HepG2 (cell line): ENCODE results near the gene HHLA2. TPM values are rescaled to one million over a fixed set of nuclear protein-coding genes. Genes with fewer than 3 reads are reported as not detected.

ENCODE experiments used
- ATAC-seq: fragments of 200-7000 bp; cut with Tn5 transposase; 3 replicates; pipeline ENCODE4 v1.9.1; 2020; ENCODE audit warnings: mild to moderate bottlenecking, moderate library complexity
- BruUV-seq: library from RNA; stranded (reverse); fragments of 400-500 nt; replicated peaks from 2 replicates; lab custom pipeline; 2021; lab: Mats Ljungman, UMichigan
- CTCF ChIA-PET: fragments of 300-600 bp; formaldehyde crosslinking; extraction: SDS; loops from one replicate; lab custom pipeline; 2021; ENCODE audit warnings: low total read pairs, inconsistent platforms, low intra/inter-chr PET ratio; lab: Yijun Ruan, JAX
- POLR2A ChIA-PET: fragments of 350-600 bp; sonication (Branson Sonifier 250); formaldehyde crosslinking; loops from one replicate; lab custom pipeline; 2020; ENCODE audit warnings: antibody characterized with exemption, inconsistent platforms; lab: Yijun Ruan, JAX
- DNase-seq: peaks from one replicate; pipeline ENCODE4 v3.0.0-alpha.2; 2015; ENCODE audit warnings: low spot score
- FAIRE-seq: peaks from 3 replicates; lab custom pipeline; 2011; peaks lifted over from hg19 to GRCh38; lab: Jason Lieb, UNC
- H2AFZ ChIP-seq: one replicate; pipeline ENCODE4 v1.6.1; 2011; ENCODE audit warnings: low read length, inconsistent platforms
- H3K27ac ChIP-seq: fragments of 300-600 bp; 3 replicates; pipeline ENCODE4 v1.8.0; 2011; ENCODE audit warnings: mixed run types, mild to moderate bottlenecking, mixed read lengths, low read length, inconsistent platforms; ENCODE audit not compliant: insufficient read depth; ENCODE audit errors: extremely low read length
- H3K27me3 ChIP-seq, 2 experiments: fragments of 200-600 bp in 1 of 2; 2 replicates in 1 of 2; 3 replicates in 1 of 2; pipeline versions ENCODE4 v1.6.0 to v1.8.0; 2011; ENCODE audit warnings: low read length in 2 of 2, mild to moderate bottlenecking in 2 of 2, moderate library complexity in 2 of 2, inconsistent platforms in 1 of 2; ENCODE audit not compliant: insufficient read depth in 2 of 2, control insufficient read depth in 1 of 2
- H3K36me3 ChIP-seq, 2 experiments: fragments of 200-600 bp in 1 of 2; replicated peaks in 1 of 2; 2 replicates in 1 of 2; 3 replicates in 1 of 2; pipeline versions ENCODE4 v1.5.1 to v1.8.0; 2011; ENCODE audit warnings: low read length in 2 of 2, inconsistent platforms in 1 of 2; ENCODE audit not compliant: insufficient read depth in 2 of 2, control insufficient read depth in 1 of 2
- H3K4me1 ChIP-seq: 2 replicates; pipeline ENCODE4 v1.5.1; 2012; ENCODE audit warnings: low read length, inconsistent platforms; ENCODE audit not compliant: insufficient read depth
- H3K4me2 ChIP-seq: 2 replicates; pipeline ENCODE4 v1.6.0; 2011; ENCODE audit warnings: low read depth, low read length, inconsistent platforms
- H3K4me3 ChIP-seq, 3 experiments: fragments of 200-600 bp in 1 of 3; sonication (generic), shearing (Covaris generic) in 1 of 3; replicated peaks in 1 of 3; 2 replicates each; pipeline ENCODE4 v1.5.1; 2011 to 2016; ENCODE audit warnings: low read length in 3 of 3, inconsistent platforms in 2 of 3, low read depth in 2 of 3, mild to moderate bottlenecking in 2 of 3, control low read depth in 1 of 3, mixed read lengths in 1 of 3; ENCODE audit not compliant: insufficient read depth in 1 of 3
- H3K79me2 ChIP-seq: one replicate; pipeline ENCODE4 v1.6.1; 2011; ENCODE audit warnings: low read length, inconsistent platforms; ENCODE audit not compliant: insufficient read depth
- H3K9ac ChIP-seq: 2 replicates; pipeline ENCODE4 v1.6.0; 2011; ENCODE audit warnings: mild to moderate bottlenecking, low read depth, low read length, inconsistent platforms; ENCODE audit not compliant: insufficient read depth
- H3K9me3 ChIP-seq: 2 replicates; pipeline ENCODE4 v1.5.1; 2012; ENCODE audit warnings: mild to moderate bottlenecking, low read length
- H4K20me1 ChIP-seq: 2 replicates; pipeline ENCODE4 v1.6.0; 2011; ENCODE audit warnings: inconsistent platforms, mild to moderate bottlenecking, low read length, moderate library complexity; ENCODE audit not compliant: insufficient read depth
- ARID5B ChIP-seq: IDR thresholded peaks from 2 replicates; pipeline ENCODE4 v1.4.0; 2020; ENCODE audit warnings: mild to moderate bottlenecking, missing genetic modification reagents
- BRCA1 ChIP-seq: sonication (generic); formaldehyde crosslinking; IDR thresholded peaks from 2 replicates; pipeline ENCODE4 v1.4.0; 2020; ENCODE audit warnings: missing genetic modification reagents
- GPN1 ChIP-seq: sonication (generic); formaldehyde crosslinking; IDR thresholded peaks from 2 replicates; pipeline ENCODE4 v1.5.1; 2020; ENCODE audit warnings: missing genetic modification reagents, borderline replicate concordance
- HOXA3 ChIP-seq: sonication (generic); formaldehyde crosslinking; IDR thresholded peaks from 2 replicates; pipeline ENCODE4 v1.5.0; 2020; ENCODE audit warnings: missing genetic modification reagents
- KLF11 ChIP-seq: IDR thresholded peaks from 2 replicates; pipeline ENCODE4 v1.6.1; 2016; ENCODE audit warnings: missing compliant biosample characterization
- KLF16 ChIP-seq, 2 experiments: sonication (generic) in 1 of 2; formaldehyde crosslinking in 1 of 2; IDR thresholded peaks; 2 replicates each; pipeline versions ENCODE4 v1.6.1 to v1.8.0; 2016 to 2023; ENCODE audit warnings: missing genetic modification reagents in 2 of 2, missing compliant biosample characterization in 1 of 2
- MYNN ChIP-seq: sonication (generic); formaldehyde crosslinking; IDR thresholded peaks from 2 replicates; pipeline ENCODE4 v1.4.0; 2020; ENCODE audit warnings: mild to moderate bottlenecking, low read depth, missing genetic modification reagents
- PAWR ChIP-seq: sonication (generic); formaldehyde crosslinking; IDR thresholded peaks from 2 replicates; pipeline ENCODE4 v1.4.0; 2020; ENCODE audit warnings: missing genetic modification reagents, mild to moderate bottlenecking, borderline replicate concordance
- RFX1 ChIP-seq: fragments of 450-650 bp; IDR thresholded peaks from 2 replicates; pipeline ENCODE4 v1.6.1; 2017
- RXRA ChIP-seq: sonication (generic); formaldehyde crosslinking; IDR thresholded peaks from 2 replicates; pipeline ENCODE4 v1.5.1; 2020; ENCODE audit warnings: missing genetic modification reagents
- SOX13 ChIP-seq, 3 experiments: fragments of 450-650 bp in 1 of 3; sonication (generic) in 1 of 3; formaldehyde crosslinking in 1 of 3; IDR thresholded peaks in 2 of 3; conservative IDR thresholded peaks in 1 of 3; 2 replicates each; pipeline versions ENCODE4 v1.5.0 to v1.6.1; 2016 to 2020; ENCODE audit warnings: antibody characterized with exemption in 1 of 3, mild to moderate bottlenecking in 1 of 3, missing compliant biosample characterization in 1 of 3, missing genetic modification reagents in 1 of 3, moderate library complexity in 1 of 3
- ZBTB3 ChIP-seq: sonication (generic); formaldehyde crosslinking; IDR thresholded peaks from 2 replicates; pipeline ENCODE4 v1.4.0; 2020; ENCODE audit warnings: low read depth, mild to moderate bottlenecking, moderate library complexity, missing genetic modification reagents, borderline replicate concordance
- ZNF503 ChIP-seq: sonication (generic); formaldehyde crosslinking; IDR thresholded peaks from 2 replicates; pipeline ENCODE4 v1.4.0; 2020; ENCODE audit warnings: missing genetic modification reagents
- ZNF510 ChIP-seq: sonication (generic); formaldehyde crosslinking; IDR thresholded peaks from 2 replicates; pipeline ENCODE4 v1.4.0; 2020; ENCODE audit warnings: low read depth, mild to moderate bottlenecking, missing genetic modification reagents
- ZNF790 ChIP-seq: sonication (generic); formaldehyde crosslinking; IDR thresholded peaks from 2 replicates; pipeline ENCODE4 v1.8.0; 2022; ENCODE audit warnings: missing genetic modification reagents, mild to moderate bottlenecking, borderline replicate concordance
- WGBS: methylation state at CpG from one replicate; pipeline ENCODE4 v1.1.6; 2017; ENCODE audit warnings: low lambda C conversion rate; 5-methylcytosine and 5-hydroxymethylcytosine counted together
- in situ Hi-C: cut with HindIII; loops from 2 replicates; pipeline ENCODE4 v1.10.0; 2017; ENCODE audit warnings: low pct_unique_long_range_greater_than_20kb; ENCODE audit not compliant: extremely low pct_ligation_motif_present
- intact Hi-C: fragments of 100-400 bp; cut with micrococcal nuclease; formaldehyde crosslinking; loops from one replicate; pipeline ENCODE4 v1.10.0; 2022; ENCODE audit not compliant: unreplicated experiment
- polyA plus RNA-seq, 8 experiments: library from polyadenylated mRNA; depleted of rRNA in 3 of 8; stranded (reverse) in 7 of 8; unstranded in 1 of 8; fragments of >200 nt; fragmentation: Illumina TruSeq in 4 of 8; extraction: Trizol in 4 of 8; gene quantifications; 2 replicates each; pipeline versions ENCODE4 v1.2.1 to v1.2.3, GENCODE V29; 2011 to 2016; ENCODE audit warnings: low read depth in 4 of 8, missing spikeins in 1 of 8, mixed read lengths in 1 of 8; ENCODE audit not compliant: insufficient read depth in 1 of 8
- total RNA-seq, 5 experiments: library from RNA; depleted of rRNA; stranded (reverse); fragments of >200 nt; fragmentation: Illumina TruSeq; extraction: Trizol; gene quantifications; 2 replicates each; pipeline ENCODE4 v1.2.3, GENCODE V29; 2016; ENCODE audit warnings: low read depth in 1 of 5
- TF ChIP-seq, protein P1 (sequence below): sonication (generic); IDR thresholded peaks from 2 replicates; pipeline ENCODE4 v1.6.1; 2016; ENCODE audit warnings: low read depth, borderline replicate concordance

Gene HHLA2
- total and polyA plus RNA-seq, 2 of the 13 experiments (the other 11 are each of a cell fraction or from before 2014, with no cell fraction given) = not detected

DNA sequence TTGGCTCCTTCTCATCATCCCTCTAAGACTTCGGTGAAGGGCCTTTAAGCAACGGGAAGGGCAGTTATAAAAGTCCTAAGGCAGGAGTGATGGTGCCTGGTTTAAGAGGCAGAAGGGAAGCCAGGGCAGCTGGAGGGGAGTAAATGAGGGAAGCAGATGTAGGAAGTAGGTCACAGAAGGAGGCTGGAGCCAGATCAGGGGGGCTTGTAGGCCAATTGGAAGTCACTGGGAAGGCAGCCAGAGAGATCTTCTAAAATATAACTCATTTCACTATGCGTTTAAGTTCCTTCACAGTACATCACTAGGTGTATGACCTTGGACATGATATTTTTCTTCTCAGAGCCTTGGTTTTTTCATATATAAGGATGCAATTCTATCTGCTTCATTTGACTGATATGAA lies 119.3 kb downstream of the HHLA2 start (continued):
- TF ChIP-seq, protein P1, sequence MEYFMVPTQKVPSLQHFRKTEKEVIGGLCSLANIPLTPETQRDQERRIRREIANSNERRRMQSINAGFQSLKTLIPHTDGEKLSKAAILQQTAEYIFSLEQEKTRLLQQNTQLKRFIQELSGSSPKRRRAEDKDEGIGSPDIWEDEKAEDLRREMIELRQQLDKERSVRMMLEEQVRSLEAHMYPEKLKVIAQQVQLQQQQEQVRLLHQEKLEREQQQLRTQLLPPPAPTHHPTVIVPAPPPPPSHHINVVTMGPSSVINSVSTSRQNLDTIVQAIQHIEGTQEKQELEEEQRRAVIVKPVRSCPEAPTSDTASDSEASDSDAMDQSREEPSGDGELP = no peak
- TF ChIP-seq ZNF503 (CRISPR knock-in tag) = no peak

DNA sequence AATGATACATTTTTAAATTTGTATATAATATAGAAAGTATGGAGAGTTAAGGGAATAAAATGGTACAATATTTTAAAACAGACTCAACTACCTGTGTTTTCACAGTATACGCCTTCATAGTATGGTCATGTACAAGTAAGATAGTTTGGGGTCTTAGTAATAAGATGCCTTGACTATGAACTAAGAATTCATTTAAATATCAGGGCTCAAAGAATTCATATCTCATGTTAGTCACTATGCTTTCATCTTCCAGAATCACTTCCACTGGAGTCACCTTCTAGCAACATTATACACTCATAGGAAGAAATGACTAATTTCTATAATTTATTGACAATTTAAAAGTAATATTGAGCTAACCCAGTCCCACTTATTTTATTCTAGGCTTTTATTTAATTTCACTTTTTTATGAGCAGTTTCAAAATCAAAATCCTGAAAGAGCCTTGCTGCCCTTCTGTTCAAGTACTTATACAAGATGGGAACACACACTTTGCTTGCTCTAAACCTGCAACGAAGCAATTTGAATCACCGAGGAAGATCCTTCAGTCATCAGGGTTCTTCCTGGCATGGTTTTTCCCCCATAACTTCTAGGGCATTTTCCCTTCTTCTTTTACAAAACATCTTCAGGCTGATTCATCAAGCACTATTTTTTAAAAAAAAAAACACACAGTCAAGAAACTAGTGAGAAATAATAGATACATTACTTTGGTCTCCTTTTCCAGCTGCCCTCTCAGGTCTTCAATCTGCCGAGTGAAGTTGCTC lies 119.9 kb downstream of the HHLA2 start:
- Histone ChIP-seq H3K4me1 (no peaks in the 10 kb centered on the region), H4K20me1 (no peaks in the 10 kb centered on the region), H3K4me2 (no peak overlapping the region), H3K4me3 (no peak overlapping the region), H3K79me2 (no peaks in the 10 kb centered on the region), H3K27me3 (no peaks in the 10 kb centered on the region; a peak in 1 of 5 replicates), H3K9me3 (no peaks in the 10 kb centered on the region), H3K9ac (no peak overlapping the region), H3K27ac (no peak overlapping the region), H3K36me3 (no peaks in the 10 kb centered on the region), H2AFZ (no peak overlapping the region)
- FAIRE-seq (no peak), DNase-seq (no peak), ATAC-seq (no peak)
- 22% methylated on average over 4 of the region's 4 CpGs for WGBS
- in situ Hi-C loops (no loop called here), intact Hi-C loops (no loop called here)
- ChIA-PET POLR2A (no interaction called here), CTCF (no interaction called here)
- BruUV-seq = no TSS peak
- TF ChIP-seq ZNF790 (no peak), PAWR (CRISPR knock-in tag) (no peak), MYNN (CRISPR knock-in tag) (no peak), ZBTB3 (CRISPR knock-in tag) (no peak), RXRA (CRISPR knock-in tag) (no peak), KLF11 (no peak), KLF16 (CRISPR knock-in tag; IDR thresholded peaks at IDR 0.05) (no peak), BRCA1 (CRISPR knock-in tag) (no peak), HOXA3 (CRISPR knock-in tag) (no peak), GPN1 (no peak), ARID5B (CRISPR knock-in tag) (no peak), ZNF510 (CRISPR knock-in tag) (no peak), SOX13 (IDR thresholded peaks at IDR 0.05) (no peak), SOX13 (CRISPR knock-in tag; conservative IDR thresholded peaks at IDR 0.05 in 1 of 2, IDR thresholded peaks at IDR 0.05 in 1 of 2) (no peak), RFX1 (no peak)
